ENCODE data around the gene RNU1-3.
"Not testable (repeated sequence)": the region's sequence is repeated elsewhere in the genome, so short reads cannot be mapped to it uniquely, and the experiment has no call there.

DNA sequence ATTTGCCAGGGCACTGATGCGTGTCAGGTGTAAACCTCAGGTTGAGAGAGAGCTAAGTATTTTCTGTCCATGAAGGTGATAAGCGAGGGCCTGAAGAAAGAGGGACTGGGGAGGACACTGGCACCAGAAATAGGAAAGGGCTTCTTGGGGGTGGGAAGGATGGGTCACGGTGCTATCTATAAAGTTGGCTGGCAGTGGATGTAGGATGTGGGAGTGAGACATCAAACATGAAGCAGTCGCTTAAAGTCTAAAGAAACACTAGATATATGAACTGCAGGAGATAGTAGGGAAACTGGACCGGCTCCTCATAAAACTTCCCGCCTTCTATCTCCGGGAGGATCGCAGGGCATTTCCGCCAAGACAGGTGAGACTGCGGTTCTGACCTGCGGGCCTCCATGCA, 912 bp downstream of the RNU1-3 start:
- TF ChIP-seq CTCF (IDR thresholded peaks at IDR 0.05; ENCODE audit: low read depth, low read length); POLR2A (IDR thresholded peaks at IDR 0.05; ENCODE audit: extremely low read depth, insufficient read length); MAX (IDR thresholded peaks at IDR 0.05; ENCODE audit: low read depth, low read length): not testable (repeated sequence)
